Ecto neural progenitor cell (in vitro differentiated cells): Measurements from ENCODE around the gene P2RY11.

ENCODE experiments used
- DNase-seq: peaks from one replicate; pipeline ENCODE4 v3.0.0-alpha.2; 2018; ENCODE audit warnings: low spot score

P2RY11 gene

GRCh38 chr19:10113964-10114650, 2.6 kb downstream of the P2RY11 start:
- no peak for DNase-seq

- no peak for DNase-seq
Observed at GRCh38 chr19:10114651-10115391, 3.3 kb downstream of the P2RY11 start.

- DNase-seq: no peak
Observed at GRCh38 chr19:10115392-10116084, 4.0 kb downstream of the P2RY11 start.

- no peak for DNase-seq
Observed at GRCh38 chr19:10116085-10116865, 4.8 kb downstream of the P2RY11 start.

- no peak for DNase-seq
Observed at GRCh38 chr19:10116866-10117616, 5.5 kb downstream of the P2RY11 start.

- DNase-seq: no peak
Observed at GRCh38 chr19:10118960-10119359, 7.5 kb downstream of the P2RY11 start.

DNA sequence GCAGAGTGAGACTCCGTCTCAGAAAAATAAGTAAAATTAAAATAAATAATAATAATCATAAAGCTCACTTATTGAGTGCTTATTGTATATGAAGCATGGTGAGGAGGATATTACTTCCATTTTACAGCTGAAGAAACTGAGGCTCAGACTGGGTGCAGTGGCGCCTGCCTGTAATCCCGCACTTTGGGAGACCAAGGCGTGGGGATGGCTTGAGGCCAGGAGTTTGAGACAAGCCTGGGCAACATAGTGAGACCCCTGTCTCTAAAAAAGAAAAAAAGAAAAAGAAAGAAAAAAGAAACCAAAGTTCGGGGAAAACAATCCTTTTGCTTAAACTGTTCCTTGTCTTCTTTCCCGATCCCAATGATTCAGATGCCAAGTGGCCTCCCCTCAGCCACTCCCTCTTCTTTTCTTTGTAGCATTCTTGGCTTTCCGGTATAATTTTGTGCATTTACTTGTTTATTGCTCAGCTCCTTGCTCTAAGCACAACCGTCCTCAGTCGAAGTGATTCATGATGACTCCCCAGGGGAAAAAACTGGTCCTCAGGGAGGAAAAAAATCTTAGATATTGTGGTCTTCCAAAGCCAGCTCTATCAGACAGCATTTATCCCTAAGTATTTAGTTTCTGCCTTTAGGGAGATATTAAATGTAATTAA, 9.2 kb downstream of the P2RY11 start:
- DNase-seq: no peak

DNA sequence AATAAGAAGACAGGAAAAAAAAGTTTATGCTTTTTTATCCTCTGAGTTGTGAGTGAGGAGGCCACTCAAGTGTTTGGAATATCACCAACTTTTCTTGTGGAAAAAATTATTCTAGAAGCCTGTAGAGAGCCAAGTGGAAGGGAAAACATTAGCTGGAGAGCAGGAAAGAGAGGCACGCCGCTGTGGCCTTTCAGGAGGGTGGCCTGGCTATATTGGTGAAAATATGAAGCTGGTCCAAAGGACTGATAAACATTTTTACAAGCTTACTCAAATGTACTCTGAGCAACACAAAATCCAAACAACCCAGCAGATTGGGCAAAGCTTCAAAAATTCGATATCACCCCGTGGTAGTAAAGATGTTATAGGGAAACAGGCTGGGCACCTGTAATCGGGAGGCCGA, 10.6 kb downstream of the P2RY11 start:
- DNase-seq: no peak

GRCh38 chr19:10124429-10124828, 12.9 kb downstream of the P2RY11 start:
- no peak for DNase-seq

GRCh38 chr19:10126213-10126639, 14.7 kb downstream of the P2RY11 start:
- DNase-seq: no peak

DNA sequence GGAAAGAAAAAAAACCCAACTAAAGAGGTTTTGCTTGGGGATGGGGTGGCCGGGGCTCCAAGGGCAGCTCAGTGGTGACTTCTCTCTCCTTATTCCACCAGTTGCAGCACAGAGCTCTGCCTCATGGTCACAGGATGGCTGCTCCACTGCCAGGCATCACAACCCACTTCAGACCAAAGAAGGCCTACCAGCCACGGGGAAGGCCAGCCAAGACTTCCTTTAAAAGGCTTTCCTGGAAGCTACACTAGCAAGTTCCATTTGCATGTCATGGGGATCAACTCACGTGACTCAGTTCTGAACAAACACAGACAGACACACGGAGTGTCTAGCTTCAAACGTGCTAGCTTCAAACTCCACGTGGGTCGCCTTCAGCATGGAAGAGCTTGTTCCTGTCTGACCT, 21.4 kb downstream of the P2RY11 start:
- DNase-seq: no peak

DNA sequence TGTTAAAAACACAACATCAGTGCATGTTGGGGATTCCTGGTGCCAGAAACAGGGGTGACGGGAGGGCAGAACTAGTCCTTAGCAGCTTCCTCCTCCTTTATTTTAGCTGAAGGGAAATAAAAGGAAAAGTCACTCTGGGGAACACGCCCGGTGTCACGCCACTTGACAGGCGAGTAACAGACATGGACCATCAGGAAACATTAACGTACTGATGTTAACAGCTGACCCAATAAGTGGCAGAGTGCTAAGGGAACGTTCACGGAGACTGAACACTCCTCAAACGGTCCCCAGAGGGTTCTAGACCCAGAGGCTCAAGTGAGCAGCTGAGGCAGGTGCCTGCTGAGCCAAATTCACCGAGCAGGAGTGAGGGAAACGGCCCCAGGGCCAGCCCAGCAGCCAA, 22.1 kb downstream of the P2RY11 start:
- no peak for DNase-seq

DNA sequence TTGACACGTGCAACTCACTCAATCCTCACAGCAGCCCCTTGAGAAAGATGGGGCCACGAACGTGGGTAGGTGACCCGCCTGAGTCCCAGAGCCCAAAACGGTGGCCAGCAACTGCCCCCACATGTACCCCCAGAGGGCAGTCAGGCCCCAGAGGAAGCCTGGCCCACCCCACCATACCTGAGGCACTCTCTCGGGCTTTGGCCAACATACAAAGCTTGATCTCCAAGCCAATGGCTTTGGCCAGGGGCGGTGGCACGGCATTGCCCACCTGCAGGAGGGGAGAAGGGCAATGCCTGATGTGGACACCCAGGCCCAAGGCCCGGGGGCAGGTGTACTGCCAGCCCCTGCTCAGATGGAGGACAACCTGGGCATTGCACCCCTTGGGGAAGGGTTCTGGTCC, 22.5 kb downstream of the P2RY11 start:
- no peak for DNase-seq

- no peak for DNase-seq
Observed at GRCh38 chr19:10135551-10136334, 24.2 kb downstream of the P2RY11 start.

DNA sequence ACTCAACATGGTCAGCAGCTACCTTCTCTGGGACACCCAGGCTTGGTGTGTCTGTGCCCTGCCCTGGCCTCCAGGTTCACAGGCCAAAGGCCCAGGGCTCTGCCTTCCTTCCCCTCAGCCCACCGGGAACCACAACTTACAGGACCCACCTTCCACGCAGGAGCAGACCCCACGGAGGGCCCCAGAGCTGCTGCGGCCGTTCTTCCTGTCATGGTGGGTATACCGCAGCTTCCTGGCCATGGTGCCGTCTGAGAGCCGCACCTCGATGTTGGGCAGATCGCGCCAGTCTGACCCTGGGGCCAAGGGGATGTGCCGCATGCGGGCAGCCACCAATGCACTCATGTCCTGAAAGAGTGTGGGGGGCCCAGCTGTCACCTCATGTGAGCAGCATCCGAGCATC, 25.4 kb downstream of the P2RY11 start:
- no peak for DNase-seq

DNA sequence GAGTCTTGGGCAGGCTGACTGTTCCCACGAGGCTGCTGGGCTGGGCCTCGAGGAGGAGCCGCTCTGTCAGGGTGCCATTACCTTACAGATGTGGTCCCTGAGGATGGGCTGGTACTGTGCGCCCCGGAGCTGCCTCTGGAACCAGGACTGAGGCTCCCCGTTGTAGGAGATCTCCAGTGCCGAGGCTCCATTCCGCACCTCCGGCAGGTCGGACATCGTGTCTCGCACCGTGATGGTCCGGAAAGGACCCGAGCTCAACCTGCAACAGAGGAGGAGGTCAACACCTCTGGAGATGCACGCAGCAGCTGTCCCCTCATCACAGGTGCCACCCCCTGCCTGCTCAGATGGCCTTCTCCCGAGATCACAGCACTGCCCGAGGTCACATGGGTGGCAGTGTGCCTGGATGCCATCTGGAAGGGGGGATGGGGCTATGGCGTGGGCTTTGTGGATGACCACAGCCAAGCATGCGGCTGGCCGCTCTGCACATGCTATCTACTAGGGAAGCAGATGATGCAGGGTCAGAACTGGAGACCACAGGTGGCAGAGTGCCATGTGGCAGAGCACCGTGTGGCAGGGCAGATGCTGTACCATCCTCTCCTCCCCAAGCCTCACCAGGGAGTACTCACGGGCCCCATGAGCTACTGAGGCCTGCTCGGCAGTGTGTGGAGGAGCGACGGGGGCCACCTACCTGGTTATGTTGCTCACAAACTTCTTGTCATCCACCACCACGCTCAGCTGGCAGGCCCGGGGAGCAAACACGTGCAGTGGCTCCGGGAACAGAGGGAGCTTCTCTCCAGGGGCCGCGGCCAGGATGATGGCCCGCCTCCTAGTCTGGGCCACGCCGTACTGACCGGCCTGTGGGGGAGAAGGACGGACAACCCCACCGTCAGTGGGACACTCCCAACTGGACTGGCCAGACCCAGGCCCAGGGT, 26.5 kb downstream of the P2RY11 start:
- DNase-seq: no peak

GRCh38 chr19:10138879-10139795, 27.6 kb downstream of the P2RY11 start:
- no peak for DNase-seq

DNA sequence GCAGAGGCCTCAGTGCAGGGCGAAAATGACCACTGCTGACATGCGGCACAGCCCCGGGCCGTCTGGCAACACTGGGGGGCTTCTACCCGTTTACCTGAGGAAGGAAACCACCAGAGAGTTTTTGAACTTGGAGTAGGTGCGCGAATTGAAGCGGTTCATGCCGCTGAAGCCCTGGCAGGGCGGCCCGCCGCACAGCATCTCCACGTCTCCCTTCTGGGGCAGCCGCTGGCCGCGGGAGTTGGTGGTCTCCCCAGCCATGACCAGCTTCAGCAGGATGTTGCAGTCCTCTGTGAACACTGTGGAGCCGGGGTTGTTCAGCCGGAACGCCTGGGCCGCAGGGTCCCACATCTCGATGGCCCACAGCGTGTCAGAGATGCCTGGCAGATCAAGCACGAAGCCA, 28.5 kb downstream of the P2RY11 start:
- no peak for DNase-seq
